KOPT-K1 (cell line): ENCODE measurements around the gene MTFMT.

Source experiments
- H3K27ac ChIP-seq: fragments of 200-600 bp; sonication (generic); 2 replicates; pipeline ENCODE4 v1.5.1; 2016; ENCODE audit warnings: antibody characterized with exemption, mild to moderate bottlenecking, low read depth, low read length; ENCODE audit not compliant: poor library complexity, severe bottlenecking
- H3K36me3 ChIP-seq: fragments of 200-600 bp; sonication (generic); 2 replicates; pipeline ENCODE4 v1.5.1; 2017; ENCODE audit warnings: antibody characterized with exemption, mild to moderate bottlenecking, low read length, moderate library complexity; ENCODE audit not compliant: insufficient read depth
- H3K9me3 ChIP-seq: fragments of 200-600 bp; sonication (generic); 2 replicates; pipeline ENCODE4 v1.5.1; 2017; ENCODE audit warnings: antibody characterized with exemption, low read length, mild to moderate bottlenecking; ENCODE audit not compliant: insufficient read depth, poor library complexity, severe bottlenecking

Gene MTFMT

GRCh38 chr15:64991536-64992135, 37.8 kb downstream of the MTFMT start:
- Histone ChIP-seq H3K9me3 (no peaks in the 10 kb centered on the region), H3K27ac (no peak overlapping the region), H3K36me3 (peaks cover 5% of the 10 kb centered on the region; the same call in 1 of the 2 replicates)

- Histone ChIP-seq H3K27ac (peak overlapping the region; percentile 70), H3K9me3 (no peaks in the 10 kb centered on the region), H3K36me3 (peaks cover 5% of the 10 kb centered on the region; the same call in 1 of the 2 replicates)
These were observed 39.3 kb downstream of the MTFMT start for GRCh38 chr15:64990168-64990470.

GRCh38 chr15:64989416-64990167, 39.8 kb downstream of the MTFMT start, which contains the start of gene SPG21:
TSS of gene SPG21 (minus strand) at chr15:64989914. CDS start at chr15:64983569, 6,345 bp downstream.
- peak within 1 kb of the TSS; percentile 70 for H3K27ac ChIP-seq
- H3K36me3 ChIP-seq, result peaks cover 5% of the 10 kb centered on the region; the same call in 1 of the 2 replicates
- no peaks in the 10 kb centered on the region for H3K9me3 ChIP-seq

GRCh38 chr15:64987136-64987535, 42.3 kb downstream of the MTFMT start:
- peaks cover 11% of the 10 kb centered on the region; the same call in 1 of the 2 replicates for H3K36me3 ChIP-seq
- H3K9me3 ChIP-seq, result no peaks in the 10 kb centered on the region
- H3K27ac ChIP-seq, result no peak overlapping the region

GRCh38 chr15:64985366-64986033, 43.9 kb downstream of the MTFMT start:
- H3K9me3 ChIP-seq, result no peaks in the 10 kb centered on the region
- peaks cover 19% of the 10 kb centered on the region for H3K36me3 ChIP-seq
- no peak overlapping the region for H3K27ac ChIP-seq

- peaks cover 43% of the 10 kb centered on the region for H3K36me3 ChIP-seq
- H3K9me3 ChIP-seq, result no peaks in the 10 kb centered on the region
- no peak overlapping the region for H3K27ac ChIP-seq
These were observed 47.0 kb downstream of the MTFMT start for GRCh38 chr15:64982472-64982871.

- Histone ChIP-seq H3K9me3 (no peaks in the 10 kb centered on the region), H3K36me3 (peaks cover 46% of the 10 kb centered on the region), H3K27ac (no peak overlapping the region)
These were observed 47.5 kb downstream of the MTFMT start for GRCh38 chr15:64981812-64982431.

GRCh38 chr15:64979252-64979710, 50.2 kb downstream of the MTFMT start:
- Histone ChIP-seq H3K27ac (no peak overlapping the region), H3K9me3 (no peaks in the 10 kb centered on the region), H3K36me3 (peaks cover 68% of the 10 kb centered on the region)

- no peak overlapping the region for H3K27ac ChIP-seq
- H3K36me3 ChIP-seq, result peaks cover 83% of the 10 kb centered on the region
- no peaks in the 10 kb centered on the region for H3K9me3 ChIP-seq
These were observed 54.0 kb downstream of the MTFMT start for GRCh38 chr15:64975390-64975789.

- no peak overlapping the region for H3K27ac ChIP-seq
- peaks cover 69% of the 10 kb centered on the region for H3K36me3 ChIP-seq
- no peaks in the 10 kb centered on the region for H3K9me3 ChIP-seq
These were observed 58.7 kb downstream of the MTFMT start for GRCh38 chr15:64970698-64971097.

GRCh38 chr15:64969401-64969800, 60.0 kb downstream of the MTFMT start:
- Histone ChIP-seq H3K36me3 (peaks cover 69% of the 10 kb centered on the region), H3K9me3 (no peaks in the 10 kb centered on the region), H3K27ac (no peak overlapping the region)

GRCh38 chr15:64961013-64961412, 68.4 kb downstream of the MTFMT start:
- Histone ChIP-seq H3K9me3 (no peaks in the 10 kb centered on the region), H3K27ac (no peak overlapping the region), H3K36me3 (peaks cover 92% of the 10 kb centered on the region)

- Histone ChIP-seq H3K36me3 (peaks cover 95% of the 10 kb centered on the region), H3K9me3 (no peaks in the 10 kb centered on the region), H3K27ac (no peak overlapping the region)
These were observed 69.3 kb downstream of the MTFMT start for GRCh38 chr15:64960153-64960552.

GRCh38 chr15:64959128-64959527, 70.3 kb downstream of the MTFMT start:
- Histone ChIP-seq H3K27ac (no peak overlapping the region), H3K9me3 (no peaks in the 10 kb centered on the region), H3K36me3 (peaks cover 89% of the 10 kb centered on the region)

GRCh38 chr15:64954395-64954794, 75.0 kb downstream of the MTFMT start:
- Histone ChIP-seq H3K27ac (no peak overlapping the region), H3K9me3 (no peaks in the 10 kb centered on the region), H3K36me3 (peaks cover 42% of the 10 kb centered on the region)
